ENCODE results near the gene PRR12. TPM values are rescaled to one million over a fixed set of nuclear protein-coding genes. Genes with fewer than 3 reads are reported as not detected.

PRR12 gene
- total and polyA plus RNA-seq, 10 donors, result 3.7 to 44.3 (median 23.1) TPM

GRCh38 chr19:49655570-49656455 lies 64.8 kb downstream of the PRR12 start:
- DNase-seq, result no peak
- H3K4me3 ChIP-seq, result no peak overlapping the region
- TF ChIP-seq POLR2AphosphoS5 (IDR thresholded peaks at IDR 0.05) (no peak), CTCF (IDR thresholded peaks at IDR 0.05 in 8 of 11, conservative IDR thresholded peaks at IDR 0.05 in 3 of 11) (no peak), POLR2A (IDR thresholded peaks at IDR 0.05) (no peak)
- peak overlapping the region in 3 of 8 donors; percentile 38 to 55 (median 52) for H3K27ac ChIP-seq
- WGBS, 5 donors, result 84 to 90% (median 88%) methylated on average over 17 to 23 of the region's 23 CpGs
- peaks cover 0 to 34% (median 3%) of the 10 kb centered on the region in 6 donors for H3K4me1 ChIP-seq
- H3K9me3 ChIP-seq, result no peaks in the 10 kb centered on the region
- H3K27me3 ChIP-seq (replicated peaks in 1 of 7), result no peaks in the 10 kb centered on the region
- intact Hi-C loops (cut with DNase I; ENCODE audit: low total_unique reads), result no loop called here
- H3K36me3 ChIP-seq, result peaks cover 0 to 100% (median 92%) of the 10 kb centered on the region in 6 donors

DNA sequence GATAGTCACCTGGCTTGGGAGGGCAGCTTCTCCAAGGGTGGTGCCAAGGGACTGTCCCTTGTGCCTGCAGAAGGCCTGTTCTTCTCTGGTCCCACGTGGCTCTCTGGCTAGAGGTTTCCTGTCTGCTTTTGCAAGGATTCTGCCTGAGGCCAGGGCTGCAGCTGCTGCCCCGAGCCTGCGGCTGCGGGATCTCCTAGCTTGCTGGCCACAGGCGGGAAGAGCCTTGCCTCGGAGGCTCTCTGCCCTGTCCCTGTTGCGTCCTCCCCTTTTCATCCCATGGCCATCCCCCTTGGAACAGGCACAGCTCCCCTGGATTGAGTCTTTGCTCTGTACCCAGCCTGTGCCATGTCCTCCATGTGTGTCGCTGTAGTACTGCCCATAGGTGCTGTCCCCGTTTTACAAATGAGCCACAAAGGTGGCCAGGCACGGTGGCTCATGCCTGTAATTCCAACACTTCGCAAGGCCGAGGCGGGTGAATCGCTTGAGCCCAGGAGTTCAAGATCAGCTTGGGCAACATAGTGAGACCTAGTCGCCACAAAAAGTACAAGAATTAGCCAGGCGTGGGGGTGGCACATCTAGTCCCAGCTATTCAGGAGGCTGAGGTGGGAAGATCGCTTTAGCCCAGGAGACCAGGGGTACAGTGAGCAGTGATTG lies 65.6 kb downstream of the PRR12 start:
- no peak for TF ChIP-seq CTCF (IDR thresholded peaks at IDR 0.05 in 8 of 11, conservative IDR thresholded peaks at IDR 0.05 in 3 of 11)
- no peak for TF ChIP-seq POLR2A (IDR thresholded peaks at IDR 0.05)
- TF ChIP-seq POLR2AphosphoS5 (IDR thresholded peaks at IDR 0.05), result no peak

DNA sequence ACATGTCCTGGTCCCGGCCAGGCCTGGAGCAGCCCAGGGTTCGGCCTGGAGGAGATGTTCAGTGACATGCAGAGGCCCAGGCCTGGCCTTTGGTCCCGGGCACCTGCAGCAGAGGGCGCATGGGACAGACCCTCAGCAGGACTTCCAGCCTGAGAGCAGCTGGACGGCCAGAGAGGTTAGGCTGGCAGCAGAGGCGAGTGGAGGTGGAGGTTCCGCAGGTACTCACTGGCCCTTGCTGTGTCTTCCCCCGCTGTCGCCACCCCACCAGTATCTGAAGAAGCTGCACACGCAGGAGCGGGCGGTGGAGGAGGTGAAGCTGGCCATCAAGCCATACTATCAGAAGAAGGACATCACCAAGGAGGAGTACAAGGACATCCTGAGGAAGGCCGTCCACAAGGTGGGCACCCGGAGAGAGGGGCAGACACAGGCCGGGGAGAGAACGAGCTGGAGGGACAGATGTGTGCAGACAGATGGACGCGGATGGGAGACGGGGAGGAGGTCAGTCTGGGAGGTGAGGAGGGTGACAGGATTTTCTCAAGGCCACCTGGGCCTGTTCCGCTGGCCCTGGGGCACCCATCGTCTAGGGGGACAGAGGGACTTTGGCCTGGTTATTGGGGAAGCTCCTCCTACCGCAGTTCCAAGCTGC lies 66.6 kb downstream of the PRR12 start:
- H3K27me3 ChIP-seq (replicated peaks in 1 of 7), result no peaks in the 10 kb centered on the region
- H3K9me3 ChIP-seq, result no peaks in the 10 kb centered on the region
- DNase-seq, result no peak
- WGBS, 5 donors, result 86 to 96% (median 92%) methylated on average over 17 to 22 of the region's 22 CpGs
- TF ChIP-seq POLR2AphosphoS5 (IDR thresholded peaks at IDR 0.05) (peak in 2 of 3 donors; percentile 30 to 63), CTCF (IDR thresholded peaks at IDR 0.05 in 8 of 11, conservative IDR thresholded peaks at IDR 0.05 in 3 of 11) (no peak), POLR2A (IDR thresholded peaks at IDR 0.05) (no peak)
- no peak overlapping the region for H3K4me3 ChIP-seq
- peaks cover 4 to 100% (median 96%) of the 10 kb centered on the region in 6 donors for H3K36me3 ChIP-seq
- no peak overlapping the region for H3K27ac ChIP-seq
- intact Hi-C loops (cut with DNase I; ENCODE audit: low total_unique reads), result no loop called here
- peaks cover 0 to 39% (median 6%) of the 10 kb centered on the region in 6 donors for H3K4me1 ChIP-seq

More for the DNA sequence above, 65.6 kb downstream of the PRR12 start:
- Histone ChIP-seq H3K27ac (peak overlapping the region in 3 of 8 donors; percentile 38 to 55 (median 52)), H3K4me3 (no peak overlapping the region), H3K27me3 (replicated peaks in 1 of 7) (no peaks in the 10 kb centered on the region), H3K4me1 (peaks cover 0 to 30% (median 3%) of the 10 kb centered on the region in 6 donors), H3K36me3 (peaks cover 4 to 100% (median 93%) of the 10 kb centered on the region in 6 donors), H3K9me3 (no peaks in the 10 kb centered on the region)
- WGBS, 5 donors, result 89 to 97% (median 93%) methylated on average over 12 to 17 of the region's 17 CpGs
- intact Hi-C loops (cut with DNase I; ENCODE audit: low total_unique reads), result no loop called here
- DNase-seq, result no peak
